GM12878 (cell line): ENCODE measurements around the gene FAM177B. TPM values are rescaled to one million over a fixed set of nuclear protein-coding genes. Genes with fewer than 3 reads are reported as not detected.

Experiments
- ATAC-seq: fragments of 200-7000 bp; cut with Tn5 transposase; 3 replicates; pipeline ENCODE4 v1.9.1; 2020; ENCODE audit warnings: mild to moderate bottlenecking, moderate library complexity
- BruUV-seq: library from RNA; stranded (reverse); fragments of 400-500 nt; replicated peaks from 2 replicates; lab custom pipeline; 2021; lab: Mats Ljungman, UMichigan
- CTCF ChIA-PET: fragments of 300-600 bp; sonication (Branson Sonifier 250); formaldehyde crosslinking; extraction: SDS; loops from one replicate; lab custom pipeline; 2021; ENCODE audit warnings: inconsistent platforms; lab: Yijun Ruan, JAX
- POLR2A ChIA-PET: fragments of 350-600 bp; formaldehyde crosslinking; extraction: SDS; loops from one replicate; lab custom pipeline; 2021; ENCODE audit warnings: inconsistent platforms; lab: Charles Lee
- RAD21 ChIA-PET: fragments of 300-600 bp; sonication (Branson Sonifier 250); formaldehyde crosslinking; loops from one replicate; lab custom pipeline; 2023; ENCODE audit warnings: antibody characterized with exemption; ENCODE audit not compliant: unreplicated experiment; lab: Charles Lee
- SMC1A ChIA-PET: fragments of 300-600 bp; sonication (Branson Sonifier 250); formaldehyde crosslinking; loops from one replicate; lab custom pipeline; 2023; ENCODE audit not compliant: unreplicated experiment, uncharacterized antibody; lab: Charles Lee
- DNase-seq: peaks from one replicate; pipeline ENCODE4 v3.0.0-alpha.2; 2011; ENCODE audit warnings: low read depth, low spot score
- FAIRE-seq: peaks from 3 replicates; lab custom pipeline; 2011; peaks lifted over from hg19 to GRCh38; lab: Jason Lieb, UNC
- H2AFZ ChIP-seq: 2 replicates; pipeline ENCODE4 v1.6.0; 2011; ENCODE audit warnings: low read depth, low read length, control low read depth; ENCODE audit not compliant: control insufficient read depth
- H3K27ac ChIP-seq: 2 replicates; pipeline ENCODE4 v1.5.1; 2011; ENCODE audit warnings: control low read depth; ENCODE audit not compliant: control insufficient read depth, insufficient read depth
- H3K27me3 ChIP-seq, 2 experiments: replicated peaks in 1 of 2; 2 replicates each; pipeline versions ENCODE4 v1.6.0 to v1.6.1; 2011; ENCODE audit warnings: low read length in 1 of 2; ENCODE audit not compliant: control insufficient read depth in 2 of 2, insufficient read depth in 2 of 2
- H3K36me3 ChIP-seq, 2 experiments: 2 replicates each; pipeline ENCODE4 v1.5.1; 2011; ENCODE audit warnings: low read length in 1 of 2; ENCODE audit not compliant: control insufficient read depth in 2 of 2, insufficient read depth in 2 of 2
- H3K4me1 ChIP-seq: 2 replicates; pipeline ENCODE4 v1.6.1; 2011; ENCODE audit warnings: mild to moderate bottlenecking, low read length, moderate library complexity, mixed read lengths; ENCODE audit not compliant: control insufficient read depth, insufficient read depth
- H3K4me2 ChIP-seq: 2 replicates; pipeline ENCODE4 v1.6.0; 2011; ENCODE audit warnings: control low read depth; ENCODE audit not compliant: control insufficient read depth, insufficient read depth
- H3K4me3 ChIP-seq: fragments of 200-600 bp; sonication (generic); 2 replicates; pipeline ENCODE4 v1.5.1; 2016
- H3K79me2 ChIP-seq: 2 replicates; pipeline ENCODE4 v1.6.0; 2011; ENCODE audit warnings: low read length; ENCODE audit not compliant: control insufficient read depth, insufficient read depth
- H3K9ac ChIP-seq: 2 replicates; pipeline ENCODE4 v1.8.0; 2011; ENCODE audit warnings: low read length, control low read depth, mixed read lengths; ENCODE audit not compliant: control insufficient read depth, insufficient read depth
- H3K9me3 ChIP-seq: replicated peaks from 3 replicates; pipeline ENCODE4 v1.5.1; 2011; ENCODE audit warnings: mild to moderate bottlenecking, low read length; ENCODE audit not compliant: control insufficient read depth, insufficient read depth
- H4K20me1 ChIP-seq: 2 replicates; pipeline ENCODE4 v1.6.0; 2011; ENCODE audit not compliant: control insufficient read depth, insufficient read depth
- BCL11A ChIP-seq: IDR thresholded peaks from 2 replicates; pipeline ENCODE4 v1.6.1; 2011; ENCODE audit warnings: low read depth, low read length
- BRCA1 ChIP-seq: IDR thresholded peaks from 2 replicates; pipeline ENCODE4 v1.6.1; 2011; ENCODE audit warnings: low read depth, low read length, improper control_type of control experiment
- FOXM1 ChIP-seq: IDR thresholded peaks from 2 replicates; pipeline ENCODE4 v1.6.1; 2012; ENCODE audit warnings: low read depth, mild to moderate bottlenecking, inconsistent platforms, low read length, moderate library complexity
- NFYA ChIP-seq: IDR thresholded peaks from 2 replicates; pipeline ENCODE4 v1.6.1; 2011; ENCODE audit warnings: low read depth, mild to moderate bottlenecking, low read length, improper control_type of control experiment, borderline replicate concordance
- NR2C1 ChIP-seq: fragments of 450-650 bp; IDR thresholded peaks from 2 replicates; pipeline ENCODE4 v1.6.1; 2017; ENCODE audit warnings: antibody characterized with exemption, mild to moderate bottlenecking, moderate library complexity
- NRF1 ChIP-seq: conservative IDR thresholded peaks from 2 replicates; pipeline ENCODE4 v1.6.1; 2011; ENCODE audit warnings: mild to moderate bottlenecking, low read depth, low read length, improper control_type of control experiment
- RCOR1 ChIP-seq: conservative IDR thresholded peaks from 2 replicates; pipeline ENCODE4 v1.6.1; 2012; ENCODE audit warnings: low read depth, low read length, improper control_type of control experiment
- SREBF2 ChIP-seq: IDR thresholded peaks from 2 replicates; pipeline ENCODE4 v1.6.1; 2012; ENCODE audit warnings: mild to moderate bottlenecking, low read length
- WGBS: methylation state at CpG from one replicate; pipeline ENCODE4 v1.1.6; 2016; ENCODE audit warnings: low lambda C conversion rate; ENCODE audit not compliant: insufficient replicate concordance, insufficient coverage; ENCODE audit errors: missing lambda C conversion rate; 5-methylcytosine and 5-hydroxymethylcytosine counted together
- in situ Hi-C: fragments of 300-500 bp; cut with MboI; formaldehyde crosslinking; loops from 9 replicates; pipeline ENCODE4 v1.14.3; 2018; ENCODE audit warnings: mixed read lengths
- intact Hi-C: fragments of 100-400 bp; cut with micrococcal nuclease; formaldehyde crosslinking; loops from one replicate; pipeline ENCODE4 v1.14.2; 2022; ENCODE audit not compliant: unreplicated experiment
- polyA plus RNA-seq, 11 experiments: library from polyadenylated mRNA; depleted of rRNA in 4 of 11; unstranded in 6 of 11; stranded (reverse) in 5 of 11; fragments of >200 nt; fragmentation: Nextera tagmentation in 4 of 11; fragmentation: Illumina TruSeq in 1 of 11; extraction: Ambion mirVana in 4 of 11; extraction: Trizol in 1 of 11; gene quantifications; 1 replicate in 1 of 11; 2 replicates in 10 of 11; pipeline versions ENCODE4 v1.2.1 to v1.2.3, GENCODE V29; 2011 to 2016; ENCODE audit warnings: inconsistent platforms in 2 of 11, missing spikeins in 2 of 11, low read depth in 1 of 11
- total RNA-seq, 4 experiments: library from RNA; depleted of rRNA in 3 of 4; stranded (reverse); fragments of >200 nt in 3 of 4; fragmentation: Illumina TruSeq in 1 of 4; extraction: Trizol in 1 of 4; gene quantifications; 2 replicates each; pipeline versions ENCODE4 v1.2.1 to v1.2.3, GENCODE V29; 2013 to 2021
- TF ChIP-seq, protein P1 (sequence below): IDR thresholded peaks from 2 replicates; pipeline ENCODE4 v1.6.1; 2011; ENCODE audit warnings: borderline replicate concordance, low read depth, mild to moderate bottlenecking, moderate library complexity, mixed read lengths, low read length; ENCODE audit not compliant: insufficient read depth; ENCODE audit errors: extremely low read length
- TF ChIP-seq, protein P2 (sequence below): fragments of 450-650 bp; IDR thresholded peaks from 2 replicates; pipeline ENCODE4 v1.6.1; 2017; ENCODE audit warnings: low read depth, mild to moderate bottlenecking, moderate library complexity
- TF ChIP-seq, protein P3 (sequence below): fragments of 450-650 bp; IDR thresholded peaks from 2 replicates; pipeline ENCODE4 v1.6.1; 2016; ENCODE audit warnings: mild to moderate bottlenecking
- TF ChIP-seq, protein P4 (sequence below): fragments of 450-650 bp; formaldehyde crosslinking; IDR thresholded peaks from 2 replicates; pipeline ENCODE4 v1.5.0; 2022; ENCODE audit warnings: mild to moderate bottlenecking, missing genetic modification characterization
- TF ChIP-seq, protein P5 (sequence below): fragments of 450-650 bp; IDR thresholded peaks from 2 replicates; pipeline ENCODE4 v1.6.1; 2016; ENCODE audit warnings: mild to moderate bottlenecking

The FAM177B gene
- total and polyA plus RNA-seq, 10 of the 15 experiments (the other 5 are each of a cell fraction or from before 2014, with no cell fraction given), result 0.06 TPM; not detected in 9

DNA sequence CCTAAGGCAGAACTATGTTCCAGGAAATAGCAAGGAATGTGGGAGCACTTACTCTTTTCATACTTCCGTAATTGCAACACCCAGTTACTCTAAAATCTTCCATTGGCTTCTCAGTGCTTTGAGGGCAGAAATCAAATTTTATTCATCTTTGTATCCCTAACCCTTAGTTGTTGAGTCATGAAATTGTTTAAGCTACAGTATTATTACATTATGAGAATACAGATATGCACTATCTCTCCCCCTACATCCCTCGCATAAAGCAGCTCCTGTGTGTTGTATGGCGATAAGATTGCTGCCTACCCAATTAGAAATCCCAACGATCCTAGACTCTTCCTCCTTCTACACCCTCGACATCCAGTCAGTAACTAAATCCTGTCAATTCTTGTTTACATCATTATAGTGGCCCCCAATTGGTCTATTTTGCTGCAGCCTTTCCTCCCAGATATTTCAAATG lies 27.3 kb upstream of the FAM177B start:
- H3K27ac ChIP-seq, result no peak overlapping the region
- RAD21 ChIA-PET, result interaction anchor here (1.3 to 2.0 kb wide), 2 partner anchors 55 to 65 kb away, joined by 4 to 7 read pairs; no protein-coding TSS in a partner anchor
- in situ Hi-C loops, result loop anchor here (5.0 to 10.0 kb wide), 2 partner anchors 47 to 245 kb away; no protein-coding TSS in a partner anchor
- SMC1A ChIA-PET, result interaction anchor here (1.0 to 2.4 kb wide), 5 partner anchors 8 to 91 kb away, joined by 3 to 7 read pairs (median 5); no protein-coding TSS in a partner anchor
- CTCF ChIA-PET, result interaction anchor here (0.8 to 1.6 kb wide), 3 partner anchors 17 to 55 kb away, joined by 3 read pairs; no protein-coding TSS in a partner anchor
- H3K4me1 ChIP-seq, result no peaks in the 10 kb centered on the region
- no peaks in the 10 kb centered on the region for H4K20me1 ChIP-seq
- FAIRE-seq (no peak), DNase-seq (no peak), ATAC-seq (no peak)
- WGBS, result 99% methylated on average over 5 of the region's 5 CpGs
- intact Hi-C loops, result loop anchor here (5.0 to 10.0 kb wide), 3 partner anchors 67 to 242 kb away; partner anchors contain the start of gene TAF1A
- peaks cover 30% of the 10 kb centered on the region for H3K79me2 ChIP-seq
- no peak overlapping the region for H3K9ac ChIP-seq
- no peaks in the 10 kb centered on the region for H3K36me3 ChIP-seq
- no peak overlapping the region for H3K4me3 ChIP-seq
- no TSS peak for BruUV-seq
- POLR2A ChIA-PET, result interaction anchor here (0.8 kb wide), 1 partner anchor 56 kb away, joined by 3 read pairs; no protein-coding TSS in a partner anchor
- no peak overlapping the region for H3K4me2 ChIP-seq
- no peaks in the 10 kb centered on the region; the same call in 2 of the 3 replicates for H3K9me3 ChIP-seq
- no peak overlapping the region for H2AFZ ChIP-seq
- H3K27me3 ChIP-seq, result no peaks in the 10 kb centered on the region
- TF ChIP-seq SREBF2 (no peak), NR2C1 (no peak), BRCA1 (no peak), NRF1 (no peak), BCL11A (no peak), FOXM1 (no peak), NFYA (no peak), RCOR1 (no peak)
- TF ChIP-seq, protein P1, sequence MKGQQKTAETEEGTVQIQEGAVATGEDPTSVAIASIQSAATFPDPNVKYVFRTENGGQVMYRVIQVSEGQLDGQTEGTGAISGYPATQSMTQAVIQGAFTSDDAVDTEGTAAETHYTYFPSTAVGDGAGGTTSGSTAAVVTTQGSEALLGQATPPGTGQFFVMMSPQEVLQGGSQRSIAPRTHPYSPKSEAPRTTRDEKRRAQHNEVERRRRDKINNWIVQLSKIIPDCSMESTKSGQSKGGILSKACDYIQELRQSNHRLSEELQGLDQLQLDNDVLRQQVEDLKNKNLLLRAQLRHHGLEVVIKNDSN, result no peak
- TF ChIP-seq, protein P2, sequence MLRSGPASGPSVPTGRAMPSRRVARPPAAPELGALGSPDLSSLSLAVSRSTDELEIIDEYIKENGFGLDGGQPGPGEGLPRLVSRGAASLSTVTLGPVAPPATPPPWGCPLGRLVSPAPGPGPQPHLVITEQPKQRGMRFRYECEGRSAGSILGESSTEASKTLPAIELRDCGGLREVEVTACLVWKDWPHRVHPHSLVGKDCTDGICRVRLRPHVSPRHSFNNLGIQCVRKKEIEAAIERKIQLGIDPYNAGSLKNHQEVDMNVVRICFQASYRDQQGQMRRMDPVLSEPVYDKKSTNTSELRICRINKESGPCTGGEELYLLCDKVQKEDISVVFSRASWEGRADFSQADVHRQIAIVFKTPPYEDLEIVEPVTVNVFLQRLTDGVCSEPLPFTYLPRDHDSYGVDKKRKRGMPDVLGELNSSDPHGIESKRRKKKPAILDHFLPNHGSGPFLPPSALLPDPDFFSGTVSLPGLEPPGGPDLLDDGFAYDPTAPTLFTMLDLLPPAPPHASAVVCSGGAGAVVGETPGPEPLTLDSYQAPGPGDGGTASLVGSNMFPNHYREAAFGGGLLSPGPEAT, result no peak
- TF ChIP-seq, protein P3, sequence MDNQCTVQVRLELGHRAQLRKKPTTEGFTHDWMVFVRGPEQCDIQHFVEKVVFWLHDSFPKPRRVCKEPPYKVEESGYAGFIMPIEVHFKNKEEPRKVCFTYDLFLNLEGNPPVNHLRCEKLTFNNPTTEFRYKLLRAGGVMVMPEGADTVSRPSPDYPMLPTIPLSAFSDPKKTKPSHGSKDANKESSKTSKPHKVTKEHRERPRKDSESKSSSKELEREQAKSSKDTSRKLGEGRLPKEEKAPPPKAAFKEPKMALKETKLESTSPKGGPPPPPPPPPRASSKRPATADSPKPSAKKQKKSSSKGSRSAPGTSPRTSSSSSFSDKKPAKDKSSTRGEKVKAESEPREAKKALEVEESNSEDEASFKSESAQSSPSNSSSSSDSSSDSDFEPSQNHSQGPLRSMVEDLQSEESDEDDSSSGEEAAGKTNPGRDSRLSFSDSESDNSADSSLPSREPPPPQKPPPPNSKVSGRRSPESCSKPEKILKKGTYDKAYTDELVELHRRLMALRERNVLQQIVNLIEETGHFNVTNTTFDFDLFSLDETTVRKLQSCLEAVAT, result no peak
- TF ChIP-seq, protein P4, sequence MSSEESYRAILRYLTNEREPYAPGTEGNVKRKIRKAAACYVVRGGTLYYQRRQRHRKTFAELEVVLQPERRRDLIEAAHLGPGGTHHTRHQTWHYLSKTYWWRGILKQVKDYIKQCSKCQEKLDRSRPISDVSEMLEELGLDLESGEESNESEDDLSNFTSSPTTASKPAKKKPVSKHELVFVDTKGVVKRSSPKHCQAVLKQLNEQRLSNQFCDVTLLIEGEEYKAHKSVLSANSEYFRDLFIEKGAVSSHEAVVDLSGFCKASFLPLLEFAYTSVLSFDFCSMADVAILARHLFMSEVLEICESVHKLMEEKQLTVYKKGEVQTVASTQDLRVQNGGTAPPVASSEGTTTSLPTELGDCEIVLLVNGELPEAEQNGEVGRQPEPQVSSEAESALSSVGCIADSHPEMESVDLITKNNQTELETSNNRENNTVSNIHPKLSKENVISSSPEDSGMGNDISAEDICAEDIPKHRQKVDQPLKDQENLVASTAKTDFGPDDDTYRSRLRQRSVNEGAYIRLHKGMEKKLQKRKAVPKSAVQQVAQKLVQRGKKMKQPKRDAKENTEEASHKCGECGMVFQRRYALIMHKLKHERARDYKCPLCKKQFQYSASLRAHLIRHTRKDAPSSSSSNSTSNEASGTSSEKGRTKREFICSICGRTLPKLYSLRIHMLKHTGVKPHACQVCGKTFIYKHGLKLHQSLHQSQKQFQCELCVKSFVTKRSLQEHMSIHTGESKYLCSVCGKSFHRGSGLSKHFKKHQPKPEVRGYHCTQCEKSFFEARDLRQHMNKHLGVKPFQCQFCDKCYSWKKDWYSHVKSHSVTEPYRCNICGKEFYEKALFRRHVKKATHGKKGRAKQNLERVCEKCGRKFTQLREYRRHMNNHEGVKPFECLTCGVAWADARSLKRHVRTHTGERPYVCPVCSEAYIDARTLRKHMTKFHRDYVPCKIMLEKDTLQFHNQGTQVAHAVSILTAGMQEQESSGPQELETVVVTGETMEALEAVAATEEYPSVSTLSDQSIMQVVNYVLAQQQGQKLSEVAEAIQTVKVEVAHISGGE (CRISPR knock-in tag), result no peak
- TF ChIP-seq, protein P5, sequence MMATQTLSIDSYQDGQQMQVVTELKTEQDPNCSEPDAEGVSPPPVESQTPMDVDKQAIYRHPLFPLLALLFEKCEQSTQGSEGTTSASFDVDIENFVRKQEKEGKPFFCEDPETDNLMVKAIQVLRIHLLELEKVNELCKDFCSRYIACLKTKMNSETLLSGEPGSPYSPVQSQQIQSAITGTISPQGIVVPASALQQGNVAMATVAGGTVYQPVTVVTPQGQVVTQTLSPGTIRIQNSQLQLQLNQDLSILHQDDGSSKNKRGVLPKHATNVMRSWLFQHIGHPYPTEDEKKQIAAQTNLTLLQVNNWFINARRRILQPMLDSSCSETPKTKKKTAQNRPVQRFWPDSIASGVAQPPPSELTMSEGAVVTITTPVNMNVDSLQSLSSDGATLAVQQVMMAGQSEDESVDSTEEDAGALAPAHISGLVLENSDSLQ, result no peak
